A204.1 (cell line): ENCODE data around the gene ATP11B.

Experiments used
- FAIRE-seq: peaks from 2 replicates; lab custom pipeline; 2012; peaks lifted over from hg19 to GRCh38; lab: Jason Lieb, UNC

Gene ATP11B

DNA sequence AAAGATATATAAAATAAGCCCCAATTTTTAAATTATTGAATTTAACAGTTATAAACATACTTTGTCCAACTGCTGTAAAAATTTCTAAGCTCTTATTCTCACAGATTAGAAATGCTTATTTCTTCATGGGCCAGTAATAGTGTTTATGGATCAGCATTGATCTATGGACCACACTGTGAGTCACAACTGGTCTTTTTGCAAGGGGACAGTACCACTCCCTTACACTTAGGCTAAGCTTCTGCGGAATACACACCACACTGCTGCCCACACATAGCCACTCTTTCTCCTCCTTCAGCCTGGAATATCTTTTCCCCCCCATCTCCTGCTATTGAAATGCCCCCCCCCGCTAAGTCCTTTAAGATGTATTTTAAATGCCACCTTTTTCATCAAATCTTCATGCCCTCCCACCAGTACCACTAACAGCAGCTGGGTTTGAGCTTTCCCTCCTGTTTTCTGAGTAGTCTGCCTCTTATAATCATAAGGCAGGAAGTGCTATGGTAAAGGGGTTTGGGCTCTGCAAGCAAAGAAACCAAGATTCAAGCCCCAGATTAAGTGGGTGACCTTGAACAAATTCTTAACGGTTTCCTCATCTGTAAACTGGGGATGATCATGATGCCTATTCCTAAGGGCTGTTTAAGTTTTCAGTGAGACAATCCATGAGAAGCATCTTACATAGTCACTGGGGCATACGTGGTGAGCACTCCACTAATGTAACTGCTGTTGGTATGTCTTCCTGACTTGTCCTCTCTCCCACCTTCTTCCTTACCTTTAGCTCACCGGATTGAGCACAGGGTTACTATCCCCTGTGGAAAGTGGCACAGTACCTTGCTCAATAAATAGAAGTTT lies 117.9 kb downstream of the ATP11B start:
- FAIRE-seq: no peak

DNA sequence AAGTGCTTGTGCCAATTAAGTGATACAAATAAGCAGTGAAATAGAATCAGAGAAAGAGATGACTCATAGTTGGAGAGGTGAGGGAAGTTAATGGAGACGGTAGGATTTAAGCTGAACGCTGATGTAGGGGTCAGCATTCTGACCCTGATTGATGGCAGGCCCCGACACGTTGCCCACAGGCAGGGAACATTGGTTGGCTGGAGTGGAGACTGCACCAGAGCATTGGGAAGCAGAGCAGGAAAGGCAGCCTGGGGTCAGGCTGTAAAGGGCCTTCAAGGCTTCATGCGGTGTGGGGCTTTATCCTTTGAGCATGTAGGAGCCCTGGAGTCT lies 118.4 kb downstream of the ATP11B start:
- no peak for FAIRE-seq

DNA sequence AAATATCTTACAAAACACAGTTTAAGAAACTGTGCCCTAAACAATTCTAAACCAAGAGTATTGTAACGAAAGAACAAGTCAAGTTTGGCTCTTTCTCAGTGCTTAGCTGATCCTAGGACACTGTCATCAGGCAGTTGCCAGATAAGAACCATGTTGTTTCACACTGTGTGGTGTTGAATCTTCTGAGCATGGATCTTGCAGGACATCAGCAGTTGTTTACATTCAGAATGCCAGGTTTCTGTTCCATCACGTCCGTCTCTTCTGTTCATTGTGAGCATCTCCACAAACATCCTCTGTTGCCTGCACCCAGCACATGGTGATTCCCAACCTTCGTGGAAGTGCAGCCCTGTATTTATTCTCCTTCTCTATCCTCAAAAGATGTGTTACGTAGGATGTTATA lies 119.2 kb downstream of the ATP11B start:
- no peak for FAIRE-seq

DNA sequence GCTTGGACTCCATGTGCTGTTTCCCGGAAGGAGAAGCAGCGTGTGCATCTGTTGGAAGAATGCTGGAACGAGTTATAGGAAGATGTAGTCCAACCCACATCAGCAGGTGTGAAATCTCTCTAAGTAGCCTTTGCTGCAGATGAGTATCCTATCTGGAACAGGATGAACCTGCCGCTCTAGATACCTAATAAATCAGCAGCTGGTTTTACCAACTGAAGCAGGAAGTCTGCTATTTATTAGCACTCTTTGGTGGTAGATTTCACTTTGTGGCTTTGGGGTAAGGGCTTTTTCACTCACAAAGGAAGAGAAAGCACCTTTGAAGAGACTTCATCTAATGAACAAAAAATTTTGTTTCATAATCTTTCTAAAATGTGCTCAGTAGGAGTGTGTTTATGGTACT lies 120.6 kb downstream of the ATP11B start:
- FAIRE-seq: no peak

DNA sequence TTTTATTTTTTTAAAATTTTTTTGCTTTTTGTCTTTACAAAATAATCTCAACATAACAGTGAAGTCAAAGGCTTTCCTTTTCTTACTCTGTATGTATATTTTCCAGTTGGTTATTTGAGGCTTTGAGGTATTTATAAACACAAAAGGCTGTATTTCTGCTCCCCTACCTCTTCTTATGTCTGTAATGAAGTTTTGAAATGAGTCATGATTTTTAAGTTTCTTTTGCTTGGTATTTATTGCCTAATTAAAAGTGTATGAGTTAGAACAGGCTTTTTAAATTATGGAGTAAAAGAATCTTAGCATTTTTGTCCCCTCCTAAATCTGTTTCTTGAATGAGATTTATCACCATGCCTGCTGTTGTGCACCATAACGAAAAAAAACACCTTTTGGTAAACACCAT lies 121.0 kb downstream of the ATP11B start:
- FAIRE-seq: no peak

DNA sequence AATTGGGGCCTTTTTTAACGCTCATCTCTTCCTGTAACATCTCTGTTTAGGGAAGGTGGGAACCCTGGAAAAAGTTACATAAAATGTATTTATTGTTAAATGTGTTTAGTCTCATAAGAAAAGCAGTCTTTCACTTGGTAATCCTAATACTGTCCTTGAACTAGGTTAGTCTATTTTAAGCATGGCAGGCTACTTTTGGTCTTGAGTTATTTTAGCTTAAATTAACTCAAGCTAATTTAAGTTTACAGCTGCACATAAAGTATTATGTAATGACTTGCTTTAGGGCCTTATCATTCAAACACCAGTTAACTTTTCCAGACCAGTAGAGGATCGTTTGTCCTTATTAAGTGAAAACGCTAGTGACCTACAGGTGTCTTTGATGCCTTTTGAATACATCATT lies 123.8 kb downstream of the ATP11B start:
- no peak for FAIRE-seq

DNA sequence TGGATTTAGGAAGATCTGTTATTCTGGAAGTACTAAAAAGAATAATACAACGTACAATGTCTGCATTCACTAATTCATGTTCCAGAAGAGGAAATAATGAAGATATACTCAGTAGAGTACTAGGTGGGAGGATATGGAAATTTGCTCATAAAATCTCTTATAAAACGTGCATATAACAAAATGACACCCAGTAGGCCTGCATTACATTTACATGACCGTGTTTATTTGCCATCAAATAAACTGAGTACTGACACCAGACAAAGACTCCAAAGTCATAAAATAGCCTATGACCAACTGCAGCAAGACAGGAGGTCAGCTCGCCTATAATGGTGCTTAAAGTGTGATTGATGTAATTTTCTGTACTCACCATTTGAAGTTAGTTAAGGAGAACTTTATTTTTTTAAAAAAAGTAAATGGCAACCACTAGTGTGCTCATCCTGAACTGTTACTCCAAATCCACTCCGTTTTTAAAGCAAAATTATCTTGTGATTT lies 126.6 kb downstream of the ATP11B start:
- FAIRE-seq: no peak

DNA sequence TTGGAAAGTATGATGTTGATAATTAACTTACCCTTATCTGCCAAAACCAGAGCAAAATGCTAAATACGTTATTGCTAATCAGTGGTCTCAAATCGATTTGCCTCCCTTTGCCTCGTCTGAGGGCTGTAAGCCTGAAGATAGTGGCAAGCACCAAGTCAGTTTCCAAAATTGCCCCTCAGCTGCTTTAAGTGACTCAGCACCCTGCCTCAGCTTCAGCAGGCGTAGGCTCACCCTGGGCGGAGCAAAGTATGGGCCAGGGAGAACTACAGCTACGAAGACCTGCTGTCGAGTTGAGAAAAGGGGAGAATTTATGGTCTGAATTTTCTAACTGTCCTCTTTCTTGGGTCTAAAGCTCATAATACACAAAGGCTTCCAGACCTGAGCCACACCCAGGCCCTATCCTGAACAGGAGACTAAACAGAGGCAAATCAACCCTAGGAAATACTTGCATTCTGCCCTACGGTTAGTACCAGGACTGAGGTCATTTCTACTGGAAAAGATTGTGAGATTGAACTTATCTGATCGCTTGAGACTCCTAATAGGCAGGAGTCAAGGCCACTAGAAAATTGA lies 127.3 kb downstream of the ATP11B start:
- no peak for FAIRE-seq

DNA sequence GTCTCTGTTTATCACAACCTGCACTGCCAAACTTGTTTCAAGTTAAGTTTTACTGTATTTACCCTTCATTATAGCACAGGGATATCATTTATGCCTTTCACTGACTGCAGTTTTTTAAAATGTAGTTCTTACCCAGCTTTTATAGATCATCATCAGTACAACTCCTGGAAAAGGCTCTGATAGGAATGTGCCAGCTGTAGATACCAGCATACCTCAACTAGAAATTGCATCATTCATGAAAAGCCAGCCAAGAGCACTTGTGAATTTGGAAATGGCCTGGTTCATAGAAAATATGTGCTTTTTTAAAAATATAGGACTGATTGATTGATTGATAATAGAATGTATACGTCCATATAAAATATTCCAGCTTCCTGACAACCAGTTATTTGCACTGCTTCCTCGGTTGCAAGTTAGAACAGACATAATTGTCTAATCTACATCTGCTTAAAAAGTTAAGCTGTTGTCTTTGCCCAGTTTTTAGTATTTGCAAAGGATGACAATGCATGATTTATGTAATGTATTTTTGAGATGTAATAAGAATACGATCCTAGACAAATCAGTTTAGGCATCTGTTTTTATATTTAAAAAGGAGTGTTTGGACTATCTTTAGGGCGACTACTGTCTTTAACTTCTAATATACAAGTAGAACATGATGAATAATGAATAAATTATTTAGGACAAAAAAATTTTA lies 128.5 kb downstream of the ATP11B start:
- no peak for FAIRE-seq

DNA sequence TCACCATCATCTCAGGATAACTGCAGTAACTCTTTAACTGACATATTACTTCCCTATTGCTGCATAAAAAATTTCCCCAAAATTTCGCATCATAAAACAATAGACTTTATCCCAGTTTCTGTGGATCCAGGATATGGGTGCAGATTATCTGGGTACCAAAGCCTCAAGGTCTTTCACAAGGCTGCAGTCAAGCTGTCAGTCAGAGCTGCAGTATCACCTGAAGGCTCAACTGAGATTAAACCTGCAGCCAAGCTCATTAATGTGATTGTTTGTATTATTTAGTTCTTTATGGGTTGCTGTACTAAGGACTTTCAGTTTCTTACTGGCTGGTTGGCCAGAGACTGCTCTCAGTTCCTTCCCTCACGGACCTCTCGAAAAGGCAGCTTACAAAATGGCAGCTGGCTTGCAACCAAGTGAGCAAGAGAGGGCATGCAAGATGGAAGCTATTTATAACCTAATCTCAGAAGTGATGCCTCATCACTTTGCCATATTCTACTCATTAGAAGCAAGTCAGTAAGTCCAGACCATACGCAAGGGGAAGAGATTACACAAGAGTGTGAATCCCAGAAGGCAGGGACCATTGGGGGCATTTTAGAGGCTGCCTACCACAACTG lies 132.1 kb downstream of the ATP11B start:
- no peak for FAIRE-seq

DNA sequence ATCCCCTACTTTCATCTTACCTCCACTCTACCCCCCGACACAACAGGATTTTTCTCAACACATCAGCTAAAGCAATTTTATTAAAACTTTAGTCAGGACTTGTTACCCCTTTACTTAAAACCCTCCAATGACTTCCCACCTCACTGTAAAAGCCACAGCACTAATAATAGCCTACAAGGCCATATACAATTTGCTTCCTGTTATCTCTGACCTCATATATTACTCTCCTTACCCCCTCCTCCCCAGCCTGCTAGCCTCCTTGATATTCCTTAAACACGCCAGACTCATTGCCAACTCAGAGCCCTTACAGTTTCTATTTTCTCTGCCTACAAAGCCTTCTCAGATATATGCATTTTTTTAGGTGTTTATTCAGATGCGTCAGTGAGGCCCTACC lies 132.6 kb downstream of the ATP11B start:
- no peak for FAIRE-seq

DNA sequence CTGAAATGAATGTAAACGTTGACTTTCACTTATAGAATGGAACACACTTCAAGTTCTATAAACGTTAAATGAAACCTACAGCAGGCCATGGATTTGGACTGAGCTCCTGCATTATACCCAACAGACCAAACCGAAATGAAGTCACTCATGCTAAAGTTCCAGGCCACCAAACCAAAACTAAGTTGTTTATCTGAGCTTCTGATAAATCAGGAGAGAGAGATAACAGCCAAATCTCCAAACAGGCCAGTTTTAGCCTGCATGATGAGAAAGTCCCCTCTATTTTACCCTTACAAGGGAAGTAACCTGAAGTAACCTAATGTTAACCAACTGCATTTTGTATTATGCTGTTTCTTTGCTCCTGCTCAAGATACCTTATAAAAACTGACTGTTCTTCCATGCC lies 142.5 kb downstream of the ATP11B start:
- FAIRE-seq: no peak

DNA sequence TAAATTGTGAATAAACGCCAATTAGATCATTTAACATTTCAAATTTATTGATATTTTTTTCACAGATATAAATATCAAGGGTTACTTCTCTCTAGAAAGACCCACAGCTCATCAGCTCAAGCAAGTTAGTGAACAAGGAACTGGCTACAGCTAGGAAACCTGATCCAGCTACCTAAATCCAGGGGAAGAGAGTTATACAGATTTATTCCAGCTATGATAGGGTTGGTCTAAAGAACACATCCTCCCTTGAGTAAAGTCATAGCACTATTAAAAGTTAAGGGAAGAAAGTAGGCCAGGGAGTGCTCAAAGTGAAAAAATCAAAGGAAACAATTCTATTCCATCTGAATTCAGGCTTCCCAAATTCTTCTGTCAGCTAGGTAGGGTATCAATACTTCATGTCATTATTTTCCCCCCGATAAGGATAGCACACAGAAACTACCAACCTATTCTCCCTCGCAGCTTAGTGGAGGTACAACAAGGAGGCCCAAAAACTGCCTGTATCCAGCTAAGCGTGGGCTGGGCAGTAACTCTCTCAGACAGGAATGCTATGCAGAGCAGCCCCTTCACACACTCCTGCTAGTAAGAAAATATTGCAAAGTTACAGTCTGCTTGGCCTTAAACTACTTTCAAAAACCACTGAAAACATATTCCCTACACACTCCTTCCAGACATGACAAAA lies 143.1 kb downstream of the ATP11B start:
- FAIRE-seq: no peak

DNA sequence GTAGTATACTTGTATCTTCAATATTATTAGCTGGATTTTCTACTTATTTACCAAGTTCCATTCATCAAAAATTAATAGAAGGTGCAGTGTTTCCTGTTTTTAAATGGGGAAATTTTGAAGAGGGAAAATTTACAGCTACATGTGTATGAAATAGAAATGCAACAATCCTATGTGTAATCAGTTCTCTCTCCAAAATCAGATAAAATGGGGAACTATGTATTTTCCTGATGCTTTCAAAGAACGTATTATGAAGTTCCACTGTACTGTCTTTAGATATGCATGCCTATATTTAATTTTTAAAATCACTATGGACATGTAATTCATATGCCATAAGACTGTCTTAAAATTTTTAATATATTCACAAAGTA lies 143.6 kb downstream of the ATP11B start:
- FAIRE-seq: no peak

DNA sequence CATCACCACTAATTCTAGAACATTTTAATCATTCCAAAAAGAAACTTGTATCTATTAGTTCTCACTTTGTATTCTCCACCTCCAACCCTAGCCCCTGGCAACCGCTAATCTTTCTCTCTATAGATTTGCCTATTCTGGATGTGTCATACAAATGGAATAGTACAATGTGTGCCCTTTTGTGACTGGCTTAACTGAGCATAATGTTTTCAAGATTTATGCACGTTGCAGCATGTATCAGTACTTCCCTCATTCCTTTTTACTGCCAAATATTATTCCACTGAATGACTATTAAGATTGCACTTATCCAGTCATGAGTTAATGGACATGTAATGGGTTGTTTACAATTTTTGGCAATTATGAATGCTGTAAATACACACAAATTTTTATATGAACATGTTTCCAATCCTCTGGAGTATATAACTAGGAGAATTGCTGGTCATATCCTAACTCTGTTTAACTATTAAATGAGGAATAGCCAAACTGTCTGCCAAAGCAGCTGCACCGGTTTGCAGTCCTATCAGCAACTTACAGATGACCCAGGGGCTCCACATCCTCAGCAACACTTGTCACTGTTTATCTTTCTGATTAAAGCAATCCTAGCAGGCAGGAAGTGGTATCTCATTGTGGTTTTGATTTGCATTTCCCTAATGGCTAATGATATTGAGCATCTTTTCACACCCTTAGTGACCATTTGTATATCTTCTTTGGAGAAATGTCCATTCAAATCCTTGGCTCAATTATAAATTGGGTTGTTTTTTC lies 144.2 kb downstream of the ATP11B start:
- FAIRE-seq: no peak

DNA sequence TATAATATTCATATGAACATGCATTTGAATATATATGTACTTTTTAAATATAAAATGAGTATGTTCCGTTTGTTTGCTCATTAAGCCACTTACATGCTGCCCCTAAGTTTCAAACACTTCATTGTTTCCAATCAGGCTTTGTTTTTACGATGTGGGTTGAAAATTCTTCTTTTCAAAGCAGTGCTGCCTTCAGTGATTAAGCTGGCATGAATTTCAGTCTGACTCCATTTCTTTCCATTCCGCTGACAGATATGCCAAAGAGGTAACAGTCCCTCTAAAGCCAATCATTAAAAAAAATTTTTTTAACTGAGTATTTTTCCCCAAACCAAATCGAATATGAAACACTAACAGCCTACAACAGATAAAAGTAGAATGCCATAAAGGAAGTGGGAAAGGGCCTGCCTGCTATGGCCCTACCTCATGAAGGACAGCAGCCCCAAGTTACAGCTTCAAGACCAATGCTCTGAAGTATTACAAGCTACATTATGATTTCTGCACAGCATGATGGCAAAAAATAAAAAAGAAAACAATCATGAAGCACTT lies 147.0 kb downstream of the ATP11B start:
- FAIRE-seq: no peak

DNA sequence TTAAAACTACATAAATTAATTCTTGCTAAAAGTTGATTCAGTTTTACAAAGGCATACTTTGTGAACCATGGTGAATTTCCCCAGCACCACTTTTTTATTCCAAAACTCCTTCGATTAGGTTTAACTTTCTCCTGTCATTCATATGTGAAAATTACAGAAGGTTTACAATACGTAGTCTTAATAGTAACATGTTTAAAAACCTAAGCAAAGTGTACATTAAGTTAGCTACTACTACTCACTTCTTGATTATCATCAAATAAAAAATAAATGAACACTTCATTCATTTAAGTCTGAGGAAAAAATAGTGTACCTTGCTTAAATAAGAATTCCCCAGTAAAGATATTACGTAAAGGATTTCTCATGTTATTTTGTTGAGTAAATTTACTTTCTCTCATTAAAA lies 148.4 kb downstream of the ATP11B start:
- FAIRE-seq: no peak

DNA sequence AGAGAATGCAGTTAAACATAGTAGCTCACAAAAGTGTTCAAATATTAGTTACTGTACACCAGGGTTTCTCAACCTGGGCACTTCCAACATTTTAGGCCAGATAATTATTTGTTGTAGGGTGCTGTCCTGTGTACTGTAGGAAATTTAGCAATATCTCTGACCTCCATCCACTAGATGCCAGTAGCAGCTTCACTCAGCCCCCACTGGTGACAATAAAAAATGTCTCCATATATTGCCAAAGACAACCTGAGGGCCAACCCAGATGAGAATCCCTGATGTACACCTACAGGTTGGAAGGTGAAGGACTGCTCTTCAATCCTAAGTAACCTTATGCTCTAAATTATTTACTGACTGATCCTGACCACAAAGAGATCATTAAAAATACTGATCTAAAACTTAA lies 154.6 kb downstream of the ATP11B start:
- no peak for FAIRE-seq

DNA sequence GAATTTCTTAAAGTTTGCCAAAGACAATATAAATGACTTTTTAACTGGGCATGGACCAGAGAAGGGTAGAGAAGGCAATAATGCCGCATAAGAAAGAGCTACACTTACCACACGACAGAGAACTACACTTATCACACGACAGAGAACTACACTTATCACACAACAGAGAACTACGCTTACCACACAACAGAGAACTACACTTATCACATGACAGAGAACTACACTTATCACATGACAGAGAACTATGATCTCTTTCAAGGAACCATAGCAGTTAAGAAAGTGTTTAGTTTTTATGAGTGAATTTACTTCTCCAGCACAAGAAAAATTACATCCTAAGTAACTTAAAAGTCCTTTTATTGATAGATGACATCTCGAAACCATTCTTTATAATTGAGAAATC lies 155.0 kb downstream of the ATP11B start:
- FAIRE-seq: no peak

DNA sequence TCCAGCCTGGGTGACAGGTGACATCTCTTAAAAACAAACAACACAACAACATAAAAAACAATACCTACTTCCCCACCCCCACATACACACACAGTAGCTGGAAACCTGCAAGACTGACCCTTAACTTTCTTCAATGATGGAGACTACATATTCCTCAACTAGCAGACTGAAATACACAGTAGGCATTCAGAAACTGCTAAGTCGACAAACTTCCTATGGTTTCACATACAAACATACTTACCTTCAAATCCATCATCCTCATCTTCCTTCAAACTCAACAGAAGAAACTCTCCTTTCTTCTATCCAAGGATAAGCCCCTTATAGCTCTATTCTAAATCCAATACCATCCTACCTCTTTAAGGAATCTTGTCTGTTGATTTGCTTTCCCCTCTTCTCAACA lies 156.4 kb downstream of the ATP11B start:
- no peak for FAIRE-seq

DNA sequence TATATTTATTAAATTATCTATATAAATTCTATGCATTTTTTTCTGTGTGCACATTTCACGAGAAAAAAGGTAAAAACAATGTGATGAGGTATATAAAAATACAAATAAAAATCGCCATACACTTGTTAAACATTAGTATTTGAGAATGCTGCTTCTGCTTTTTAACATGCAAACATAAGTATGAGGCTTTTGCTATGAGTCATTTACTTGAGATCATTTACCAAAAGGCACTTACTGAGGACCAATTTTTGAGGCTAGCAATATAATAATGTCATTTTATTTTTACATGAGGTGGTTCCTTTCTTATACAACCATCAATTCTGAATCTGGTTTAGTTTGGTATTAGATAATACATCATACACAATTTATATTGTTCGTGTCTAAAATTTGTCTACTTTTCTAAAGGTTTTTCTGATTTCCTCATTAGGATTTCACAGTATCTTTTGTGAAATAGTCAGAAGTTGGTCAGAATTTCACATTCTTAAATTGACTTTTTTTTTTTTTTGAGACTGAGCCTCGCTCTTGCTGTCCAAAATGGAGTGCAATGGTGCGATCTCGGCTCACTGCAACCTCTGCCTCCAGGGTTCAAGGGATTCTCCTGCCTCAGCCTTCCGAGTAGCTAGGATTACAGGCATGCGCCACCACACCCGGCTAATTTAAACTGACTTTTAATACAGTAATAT lies 161.4 kb downstream of the ATP11B start:
- FAIRE-seq: no peak
